ENCODE data around the gene CTNNA3.

Gene CTNNA3

GRCh38 chr10:67327626-67328535 is 368.1 kb downstream of the CTNNA3 start:
- no peak for DNase-seq (ENCODE audit: low read depth)

GRCh38 chr10:67319976-67320375 is 376.0 kb downstream of the CTNNA3 start:
- DNase-seq (ENCODE audit: low read depth) = no peak

DNA sequence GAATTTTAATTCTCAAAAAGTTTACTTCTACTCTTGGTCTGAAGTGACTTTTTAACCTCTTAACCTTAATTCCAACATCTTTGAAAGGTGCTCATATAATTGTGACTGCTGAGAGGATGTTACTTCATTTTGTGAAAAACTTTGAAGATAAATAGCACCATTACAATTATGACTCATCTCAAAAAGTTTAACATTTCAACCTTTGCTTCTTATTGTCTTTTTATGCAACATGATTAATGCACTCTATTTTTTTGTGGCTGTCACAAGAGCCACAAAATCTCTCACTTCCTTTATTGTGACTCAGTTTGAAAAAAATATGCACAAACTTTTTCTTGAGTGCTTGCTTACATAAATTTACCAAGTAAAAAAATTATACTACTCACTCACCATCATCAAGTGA is 387.1 kb downstream of the CTNNA3 start:
- DNase-seq (ENCODE audit: low read depth) = no peak

DNA sequence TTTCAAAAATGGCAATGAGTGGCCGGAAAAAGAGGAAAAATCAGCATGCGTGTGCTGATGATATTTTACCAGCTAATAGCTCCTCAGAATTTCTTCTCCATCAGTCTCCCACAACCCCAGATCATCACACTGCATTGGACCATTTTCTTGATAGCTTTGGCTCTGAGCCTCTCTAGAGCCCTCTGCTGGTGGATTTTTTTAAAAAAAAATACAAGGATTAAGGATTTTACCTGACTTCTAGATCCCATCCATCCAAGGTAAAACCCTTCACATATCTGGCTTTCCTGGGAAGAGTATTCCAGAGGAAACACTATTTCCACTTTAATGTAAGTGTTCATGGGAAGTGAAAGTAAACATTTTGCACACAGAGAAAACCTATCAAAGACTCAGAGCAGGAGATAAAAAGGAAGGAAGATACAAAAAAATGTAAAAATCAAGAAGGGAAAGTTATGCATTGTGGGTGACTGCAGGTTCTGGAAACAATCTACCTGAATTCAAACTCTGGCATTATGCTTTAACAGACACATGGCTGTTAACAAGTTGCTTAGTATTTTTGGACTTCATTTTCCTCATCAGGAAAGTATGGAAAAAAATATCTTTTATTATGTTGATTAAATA is 389.3 kb downstream of the CTNNA3 start:
- no peak for DNase-seq (ENCODE audit: low read depth)

DNA sequence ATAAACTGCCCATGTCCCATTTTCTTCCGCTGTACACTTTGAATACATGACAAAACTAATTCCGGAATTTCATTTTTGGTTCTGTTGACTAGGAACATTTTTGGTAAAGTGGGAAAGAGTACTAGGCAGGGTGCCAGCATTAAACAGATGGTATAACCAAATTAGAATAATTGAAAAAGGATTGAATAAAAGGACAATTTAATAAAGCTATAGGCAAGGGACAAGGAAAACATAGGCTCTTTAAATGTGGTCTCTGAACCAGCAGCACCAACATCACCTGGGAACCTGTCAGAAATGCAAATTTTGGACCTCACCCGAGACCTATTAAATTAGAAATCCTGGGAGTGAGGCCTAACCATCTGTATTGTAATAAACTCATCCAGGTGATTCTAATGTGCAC is 393.3 kb downstream of the CTNNA3 start:
- DNase-seq (ENCODE audit: low read depth) = no peak

GRCh38 chr10:67299761-67300160 is 396.2 kb downstream of the CTNNA3 start:
- no peak for DNase-seq (ENCODE audit: low read depth)

DNA sequence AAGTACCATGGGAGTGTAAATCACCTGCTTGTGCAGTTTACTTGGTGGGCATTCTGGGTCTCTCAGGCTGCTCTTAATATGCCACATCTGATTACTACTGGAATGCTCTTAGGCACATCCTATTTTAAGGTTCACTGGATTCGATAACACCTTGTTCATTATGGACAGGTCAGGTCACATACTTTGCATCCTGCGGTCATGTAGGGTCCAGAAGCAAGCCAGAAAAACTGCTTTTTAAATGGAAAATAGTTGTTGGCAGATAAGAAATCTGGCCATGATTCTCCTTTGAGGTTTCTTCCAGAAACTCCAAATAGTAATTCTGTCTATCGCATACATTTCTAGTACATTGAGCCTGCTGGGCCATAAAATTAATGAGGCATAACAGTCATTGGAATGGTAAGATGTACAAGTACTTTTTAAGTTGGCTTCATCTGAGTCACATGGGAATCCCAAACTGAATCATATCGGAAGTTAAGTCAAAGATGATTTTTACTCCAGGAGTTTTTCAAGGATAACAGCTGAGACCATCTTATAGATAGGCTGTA is 398.3 kb downstream of the CTNNA3 start:
- DNase-seq (ENCODE audit: low read depth) = no peak

DNA sequence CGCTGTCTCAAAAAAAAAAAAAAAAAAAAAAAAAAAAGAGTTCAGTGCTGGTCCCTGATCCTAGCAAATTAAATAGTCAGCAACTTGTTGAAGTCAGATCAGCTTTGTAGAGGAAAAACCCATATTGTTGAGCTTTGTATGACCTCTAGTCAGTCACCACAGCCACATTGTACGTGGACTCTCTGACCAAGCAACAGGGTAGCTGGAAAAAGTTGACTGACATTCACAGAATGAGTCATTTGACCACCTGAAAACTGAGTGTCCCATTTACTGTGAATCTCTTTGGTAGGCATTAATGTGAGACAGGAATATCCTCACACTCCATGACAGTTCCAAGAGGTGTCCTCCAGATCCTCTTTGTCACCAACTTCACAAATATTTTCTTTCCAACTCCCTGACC is 399.1 kb downstream of the CTNNA3 start:
- no peak for DNase-seq (ENCODE audit: low read depth)

GRCh38 chr10:67288688-67289410 is 407.1 kb downstream of the CTNNA3 start:
- DNase-seq (ENCODE audit: low read depth) = no peak

GRCh38 chr10:67284589-67284988 is 411.4 kb downstream of the CTNNA3 start:
- no peak for DNase-seq (ENCODE audit: low read depth)

DNA sequence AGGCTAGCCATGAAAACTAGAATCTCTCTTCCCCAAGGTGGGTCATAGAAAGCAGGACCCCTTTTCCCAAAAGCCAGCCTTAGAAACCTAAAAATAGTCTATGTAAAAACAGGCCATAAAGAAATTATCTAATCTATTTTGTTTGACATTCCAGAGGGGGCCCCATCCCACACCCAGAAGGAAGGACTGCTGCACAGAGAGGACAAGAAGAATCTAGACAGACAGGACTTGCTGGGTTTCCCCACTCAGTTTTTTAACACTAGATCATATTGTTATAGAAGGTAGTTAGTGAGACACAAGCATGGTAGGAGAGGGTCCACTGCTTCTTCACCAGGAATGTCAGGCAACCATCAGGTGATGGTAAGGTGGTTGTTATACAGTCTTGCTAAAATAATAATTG is 413.1 kb downstream of the CTNNA3 start:
- no peak for DNase-seq (ENCODE audit: low read depth)

DNA sequence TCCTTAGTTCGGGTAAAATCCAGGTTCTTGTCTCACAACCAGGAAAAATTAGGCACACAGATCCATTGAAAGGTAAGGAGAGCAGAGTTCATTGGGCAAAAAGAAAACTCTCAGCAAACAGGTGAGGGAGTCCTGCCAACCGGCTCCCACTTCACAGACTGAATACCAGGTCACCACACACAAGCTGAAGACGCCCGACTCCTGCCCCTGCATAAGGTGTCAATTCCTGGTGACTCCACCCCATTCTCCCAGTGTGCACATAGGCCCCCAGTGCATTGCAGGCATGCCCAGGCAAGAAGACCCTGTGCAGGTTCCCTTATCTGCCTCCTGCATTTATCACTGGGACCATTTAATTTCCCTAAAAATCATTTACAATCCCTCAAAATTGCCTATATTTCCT is 415.6 kb downstream of the CTNNA3 start:
- DNase-seq (ENCODE audit: low read depth) = no peak

DNA sequence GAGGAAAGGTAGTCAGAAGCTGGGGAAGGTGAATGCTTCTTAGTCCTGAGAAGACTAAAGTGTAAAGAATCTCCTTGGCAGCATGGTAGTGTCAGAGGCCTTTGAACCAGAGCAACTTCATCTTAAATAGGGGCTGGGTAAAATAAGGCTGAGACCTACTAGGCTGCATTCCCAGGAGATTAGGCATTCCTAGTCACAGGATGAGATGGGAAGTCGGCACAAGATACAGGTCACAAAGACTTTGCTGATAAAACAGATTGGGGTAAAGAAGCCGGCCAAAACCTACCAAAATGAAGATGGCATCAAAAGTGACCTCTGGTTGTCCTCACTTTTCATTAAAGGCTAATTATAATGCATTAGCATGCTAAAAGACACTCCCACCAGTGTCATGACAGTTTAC is 418.6 kb downstream of the CTNNA3 start:
- no peak for DNase-seq (ENCODE audit: low read depth)

DNA sequence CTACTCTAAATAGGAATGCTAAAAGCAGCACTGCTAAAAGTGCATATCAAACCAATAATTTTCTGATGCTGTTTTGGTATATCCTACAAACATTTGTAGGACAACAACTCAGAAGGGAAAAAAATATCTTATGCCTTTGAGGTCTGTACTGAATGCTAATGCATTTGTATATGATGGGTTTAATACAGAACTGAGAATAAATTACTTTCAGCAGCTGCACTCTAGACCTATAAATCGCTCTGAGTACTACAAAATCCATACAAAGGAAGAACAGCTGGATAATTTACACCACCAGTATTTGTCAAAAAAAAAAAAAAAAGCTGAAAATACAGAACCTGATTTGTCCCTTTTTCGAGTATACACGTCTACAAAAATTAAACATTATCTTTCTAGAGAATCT is 426.2 kb downstream of the CTNNA3 start:
- DNase-seq (ENCODE audit: low read depth) = no peak

DNA sequence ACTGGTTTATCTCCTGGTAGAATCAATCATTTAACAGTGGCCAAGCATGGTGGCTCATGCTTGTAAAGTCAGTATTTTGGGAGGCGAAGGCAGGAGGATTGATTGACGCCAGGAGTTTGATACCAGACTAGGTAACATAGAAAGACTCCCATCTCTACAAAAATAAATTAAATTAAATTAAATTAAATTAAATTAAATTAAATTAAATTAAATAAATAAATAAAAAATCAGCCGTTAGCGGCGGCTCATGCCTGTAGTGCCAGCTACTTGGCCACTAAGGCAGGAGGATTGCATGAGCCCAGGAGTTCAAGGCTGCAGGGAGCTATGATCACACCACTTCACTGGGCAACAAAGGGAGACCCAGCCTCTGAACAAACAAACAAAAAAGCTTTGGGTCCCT is 427.8 kb downstream of the CTNNA3 start:
- DNase-seq (ENCODE audit: low read depth) = no peak

GRCh38 chr10:67262675-67263074 is 433.3 kb downstream of the CTNNA3 start:
- no peak for DNase-seq (ENCODE audit: low read depth)

GRCh38 chr10:67261300-67261797 is 434.6 kb downstream of the CTNNA3 start:
- DNase-seq (ENCODE audit: low read depth) = no peak

DNA sequence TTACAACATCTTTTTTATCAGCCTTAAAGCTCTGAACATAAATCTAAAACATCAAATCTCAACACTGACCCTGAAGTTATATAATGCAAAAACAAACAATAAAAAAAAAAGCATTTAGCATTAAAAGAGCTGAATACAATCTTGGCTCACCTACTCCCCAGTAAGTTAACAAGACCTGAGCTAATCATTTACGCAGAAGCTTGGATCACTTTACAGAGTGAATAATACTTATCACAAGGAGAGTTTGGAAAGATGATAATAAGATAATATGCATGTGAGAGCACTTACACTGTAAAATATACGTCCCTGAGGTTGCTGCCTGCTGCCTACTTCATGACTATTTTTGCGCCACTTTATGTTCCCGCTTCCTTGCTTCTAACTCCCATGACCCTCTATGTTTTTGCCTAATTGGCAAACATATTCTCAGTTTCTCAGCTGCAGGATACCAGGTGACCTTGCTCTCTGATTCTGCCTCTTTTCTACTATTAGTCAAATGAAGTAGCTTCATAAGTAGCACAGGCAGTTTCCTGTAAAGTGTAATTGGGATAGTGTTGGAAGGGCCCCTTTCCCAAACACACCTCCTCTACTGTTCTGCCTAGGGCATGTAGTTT is 436.6 kb downstream of the CTNNA3 start:
- no peak for DNase-seq (ENCODE audit: low read depth)

- no peak for DNase-seq (ENCODE audit: low read depth)
Measured at GRCh38 chr10:67257427-67258144, 438.4 kb downstream of the CTNNA3 start.

GRCh38 chr10:67257018-67257417 is 439.0 kb downstream of the CTNNA3 start:
- DNase-seq (ENCODE audit: low read depth) = no peak

GRCh38 chr10:67250686-67251085 is 445.3 kb downstream of the CTNNA3 start:
- DNase-seq (ENCODE audit: low read depth) = no peak
